HG02943 (cell line): ENCODE results near the gene PPIL6.

Experiments used
- ATAC-seq: cut with Tn5 transposase; IDR thresholded peaks from one replicate; pipeline ENCODE4 v1.9.1; 2021; ENCODE audit warnings: mild to moderate bottlenecking, low read depth, moderate library complexity; ENCODE audit not compliant: unreplicated experiment

PPIL6 gene

DNA sequence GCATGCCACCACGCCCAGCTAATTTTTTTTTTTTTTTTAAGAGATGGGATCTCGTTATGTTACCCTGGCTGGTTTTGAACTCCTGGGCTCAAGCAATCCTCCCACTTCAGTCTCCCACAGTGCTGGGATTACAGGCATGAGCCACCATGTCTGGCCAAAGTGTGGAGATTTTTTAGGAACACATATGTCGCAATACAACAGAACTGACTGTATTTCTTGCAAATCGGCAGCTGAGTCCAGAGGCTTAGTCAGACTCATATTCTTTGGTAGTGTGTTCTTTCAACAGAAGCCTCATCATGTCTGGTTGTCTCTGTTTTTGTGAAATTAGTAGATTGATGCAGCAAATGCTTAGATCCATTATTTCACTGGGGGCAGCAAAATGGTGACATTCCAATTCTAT lies 34.2 kb downstream of the PPIL6 start:
- ATAC-seq, result no peak

DNA sequence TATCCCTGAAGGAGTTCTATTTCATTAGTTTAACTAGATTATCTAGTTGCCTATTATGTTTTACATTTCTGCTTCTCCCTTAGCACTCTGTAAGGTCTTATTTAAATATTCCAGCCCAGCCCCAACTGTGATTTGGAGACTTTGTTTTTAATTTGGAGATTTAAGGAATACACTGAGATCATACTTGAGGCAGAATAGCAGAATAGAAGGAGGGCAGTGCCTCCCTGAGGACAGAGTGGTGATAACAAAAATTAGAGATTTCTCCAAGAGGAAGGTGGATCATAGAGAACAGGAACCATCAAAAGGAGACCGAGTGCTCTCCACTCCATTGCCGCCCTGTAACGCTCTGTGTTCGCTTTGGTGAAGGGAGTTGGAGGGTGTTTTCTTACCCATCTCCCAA lies 43.4 kb downstream of the PPIL6 start:
- no peak for ATAC-seq

DNA sequence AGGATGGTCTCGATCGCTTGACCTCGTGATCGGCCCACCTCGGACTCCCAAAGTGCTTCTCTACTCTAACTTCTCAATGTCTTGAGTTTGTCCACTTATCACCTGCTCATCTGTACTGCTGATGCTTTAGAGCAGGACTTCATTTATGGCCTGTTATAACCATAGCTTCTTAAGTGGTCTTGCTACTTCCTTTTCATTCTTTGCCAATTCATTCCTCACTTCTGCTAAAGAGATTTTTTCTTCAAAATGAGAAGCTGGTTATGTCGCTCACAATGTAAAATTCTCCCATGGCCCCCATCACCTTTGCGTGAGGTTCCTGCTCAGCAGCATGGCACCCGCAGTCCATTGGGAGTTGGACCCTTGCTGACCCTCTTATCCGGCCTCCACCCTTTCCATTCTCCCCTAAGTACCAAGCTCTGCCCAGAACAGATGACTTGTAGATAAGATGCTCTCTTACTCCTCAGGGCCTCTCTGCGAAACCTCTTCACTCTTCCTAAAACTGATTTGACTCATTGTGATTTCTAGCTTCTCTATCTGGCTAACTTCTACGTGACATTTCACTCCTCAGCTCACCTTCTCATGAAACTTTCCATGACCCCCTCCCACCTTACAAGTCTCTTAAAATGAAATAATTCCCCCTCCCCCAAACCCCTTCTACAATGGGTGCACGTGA lies 44.2 kb downstream of the PPIL6 start:
- ATAC-seq, result no peak

DNA sequence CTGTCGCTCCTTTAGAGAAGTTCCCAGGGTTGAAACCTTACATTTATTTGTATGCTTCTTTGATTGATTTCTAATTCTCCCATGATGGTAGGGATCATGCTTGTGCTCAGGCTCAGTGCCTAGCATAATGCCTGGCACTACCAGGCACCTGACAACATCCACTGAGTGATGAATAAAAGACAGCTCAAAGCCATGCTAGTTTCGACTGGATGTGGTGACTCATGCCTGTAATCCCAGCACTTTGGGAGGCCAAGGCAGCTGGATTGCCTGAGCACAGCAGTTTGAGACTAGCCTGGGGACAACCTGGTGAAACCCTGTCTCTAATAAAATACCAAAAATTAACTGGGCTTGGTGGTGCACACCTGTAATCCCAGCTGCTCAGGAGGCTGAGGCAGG lies 46.5 kb downstream of the PPIL6 start:
- no peak for ATAC-seq

DNA sequence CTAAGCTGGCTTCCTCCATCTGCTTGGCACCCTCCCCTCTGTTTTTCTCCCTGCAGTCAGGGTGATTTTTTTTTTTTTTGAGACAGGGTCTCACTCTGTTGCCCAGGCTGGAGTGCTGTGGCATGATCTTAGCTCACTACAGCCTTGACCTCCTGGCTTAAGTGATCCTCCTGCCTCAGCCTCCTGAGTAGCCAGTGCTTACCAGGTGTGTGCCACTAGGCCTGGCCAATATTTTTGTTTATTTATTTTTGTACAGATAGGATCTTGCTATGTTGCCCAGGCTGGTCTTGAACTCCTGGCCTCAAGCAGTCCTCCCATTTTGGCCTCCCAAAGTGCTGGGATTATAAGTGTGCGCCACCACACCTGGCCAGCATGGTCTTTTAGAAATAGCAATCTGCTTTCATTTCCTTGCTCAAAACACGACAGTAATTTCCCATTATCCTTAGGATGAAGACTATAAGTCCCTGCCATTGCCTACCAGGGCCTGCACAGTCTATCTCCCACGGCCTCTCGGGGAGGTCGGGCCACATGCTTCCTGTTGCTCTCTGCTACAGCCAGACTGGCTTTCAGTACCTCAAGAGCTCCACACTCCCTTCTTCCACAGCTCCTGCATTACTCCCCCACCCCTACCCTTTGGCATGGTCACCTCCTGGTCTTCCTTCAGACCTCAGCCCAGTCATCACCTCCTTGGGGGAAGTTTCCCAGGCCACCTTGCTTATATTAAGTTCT lies 47.1 kb downstream of the PPIL6 start:
- ATAC-seq, result no peak

DNA sequence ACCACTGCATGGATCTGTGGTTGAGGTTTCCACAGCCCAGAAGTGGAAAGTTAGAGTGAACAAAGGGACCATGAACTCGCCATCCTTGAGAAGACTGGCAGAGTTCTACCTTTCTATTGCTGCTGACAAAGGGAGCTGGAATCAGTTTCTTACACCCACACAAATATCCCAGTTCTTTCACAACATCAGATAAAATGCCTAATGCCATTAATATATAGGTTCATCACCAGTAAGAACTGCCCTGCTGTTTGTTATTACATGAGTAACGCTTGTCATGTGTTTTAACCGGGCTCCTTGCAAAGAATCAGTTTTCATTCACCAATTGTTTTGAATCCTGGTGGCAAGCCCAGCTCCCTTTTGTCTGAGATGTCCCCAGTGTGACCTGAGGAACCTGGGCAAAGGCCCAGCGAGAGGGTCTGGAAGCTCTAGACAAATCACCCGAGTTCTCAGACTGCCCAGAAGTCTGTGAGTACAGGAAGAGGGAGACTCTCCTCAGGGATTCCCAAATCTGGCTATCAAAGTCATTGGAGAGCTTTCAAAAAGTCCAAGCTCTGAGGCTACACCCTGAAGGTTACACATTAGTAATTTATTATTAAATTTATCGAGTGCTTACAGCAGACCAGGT lies 50.7 kb downstream of the PPIL6 start:
- ATAC-seq, result no peak

DNA sequence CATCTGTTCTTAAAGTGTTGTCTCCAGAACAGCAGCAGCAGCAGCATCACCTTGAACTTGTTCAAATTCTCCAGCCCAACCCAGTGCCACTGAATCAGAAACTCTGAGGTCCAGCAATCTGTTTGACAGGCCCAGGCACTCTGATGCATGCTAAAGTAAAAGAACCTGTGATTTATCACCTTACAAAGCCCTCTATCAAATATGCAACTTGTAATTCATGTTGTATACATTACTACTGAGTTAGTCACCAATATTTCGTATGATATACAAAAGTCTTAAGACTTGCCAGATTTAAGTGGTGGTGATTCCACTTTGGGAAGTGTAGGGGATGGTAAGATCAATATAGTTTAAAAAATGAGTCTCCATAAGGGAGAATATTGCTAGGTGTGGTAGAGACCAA lies 52.2 kb downstream of the PPIL6 start:
- ATAC-seq, result no peak

DNA sequence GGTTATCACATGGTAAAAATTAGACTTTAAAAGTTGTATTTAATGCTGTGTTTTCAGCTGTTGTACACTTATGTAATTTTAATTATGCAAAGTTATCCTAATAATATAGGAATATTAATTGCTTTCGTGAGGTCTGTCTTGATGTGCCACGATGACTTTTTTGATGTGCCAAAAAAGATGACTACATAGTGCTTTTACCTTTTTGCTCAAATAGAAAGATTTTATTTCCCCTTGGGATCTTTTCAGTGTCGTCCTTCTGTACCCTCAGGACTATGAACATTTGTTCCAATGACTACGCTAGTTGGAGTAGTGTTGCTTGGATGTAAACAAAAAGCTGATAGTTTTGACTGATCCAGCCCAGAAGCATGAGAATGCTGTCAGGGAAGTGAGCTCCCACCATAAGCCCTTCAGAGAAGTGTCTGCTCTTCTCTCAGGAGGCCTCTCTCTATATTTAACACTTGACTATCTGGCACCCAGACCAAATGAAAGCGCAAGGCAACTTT lies 56.9 kb downstream of the PPIL6 start:
- no peak for ATAC-seq

DNA sequence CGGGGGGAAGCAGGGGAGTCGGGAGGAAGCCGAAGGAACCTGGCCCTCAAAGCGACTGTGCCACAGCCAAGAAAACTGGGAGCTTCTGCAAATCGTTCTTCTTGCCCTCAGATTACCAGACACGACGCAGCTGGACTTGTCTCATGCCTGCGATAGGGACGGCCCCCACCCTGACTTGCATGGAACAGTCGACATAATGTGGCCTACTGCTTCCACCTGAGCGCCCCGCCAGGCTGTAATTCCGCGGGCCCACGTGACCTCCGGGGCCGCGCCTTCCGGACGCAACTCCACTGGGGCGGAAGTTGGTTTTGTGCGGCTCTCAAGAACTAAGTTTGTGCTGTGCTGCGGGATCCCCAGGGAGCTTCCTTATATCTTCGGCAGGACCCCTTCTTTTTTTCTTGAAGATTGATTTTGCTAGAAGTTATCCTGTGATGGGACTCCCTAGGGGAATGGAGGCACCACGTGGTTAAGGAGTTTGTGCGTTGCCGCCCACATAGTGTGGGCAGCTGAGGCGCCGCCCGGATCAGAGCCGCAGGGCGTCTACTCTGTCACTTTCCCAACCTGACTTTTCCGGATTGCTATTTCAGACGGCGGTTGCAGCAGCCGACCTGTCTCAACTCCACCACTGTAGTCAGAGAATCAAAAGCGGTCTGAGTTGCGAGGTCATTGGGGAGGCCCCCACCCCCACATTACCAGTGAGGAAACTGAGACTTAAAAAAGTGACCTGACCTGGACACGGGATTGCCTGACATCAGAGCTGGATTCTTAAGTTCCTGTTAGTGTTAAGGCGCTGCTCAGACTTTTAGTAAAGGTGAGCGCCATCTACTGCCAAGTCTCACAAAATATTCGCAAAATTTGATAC lies 57.6 kb downstream of the PPIL6 start:
- ATAC-seq, result peak; percentile 75

DNA sequence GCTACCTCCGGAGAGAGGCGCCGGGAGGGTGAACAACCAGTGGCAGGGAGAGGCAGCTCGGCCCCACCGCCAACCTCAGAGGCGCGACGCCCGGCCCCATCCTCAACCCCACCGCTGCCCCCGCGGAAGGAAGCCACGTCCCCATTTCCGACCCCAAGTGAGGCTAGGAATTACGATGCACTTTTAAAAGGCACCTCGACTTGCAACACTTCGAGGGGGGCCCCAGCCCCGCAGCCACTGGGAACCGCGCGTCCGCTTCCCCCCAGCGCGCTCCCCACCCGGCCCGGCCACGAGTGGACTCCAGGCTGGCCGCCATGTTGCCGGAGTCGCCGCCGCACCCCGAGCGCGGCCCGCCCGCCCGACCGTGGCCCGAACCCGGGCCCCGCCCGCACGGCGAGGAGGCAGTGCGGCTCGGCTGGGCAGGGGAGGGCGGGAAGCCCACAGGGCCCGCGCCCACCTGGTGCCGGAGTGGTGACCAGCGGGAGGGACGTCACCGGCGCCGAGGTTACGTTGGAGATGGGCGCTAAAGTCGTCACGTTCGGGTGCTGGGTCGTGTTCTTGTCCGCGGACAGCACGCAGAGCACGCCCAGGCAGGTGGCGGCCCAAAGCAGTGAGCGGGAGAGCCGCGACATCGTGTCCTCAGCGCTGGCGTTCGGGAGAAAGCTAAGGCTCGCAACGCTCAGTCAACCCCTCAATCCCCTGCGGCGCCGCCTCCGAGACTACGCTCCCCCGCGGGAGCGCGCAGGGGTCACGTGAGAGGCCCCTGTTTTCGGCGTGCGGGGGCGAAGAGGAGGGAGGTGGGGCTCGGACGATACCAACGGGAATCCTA lies 58.5 kb downstream of the PPIL6 start, which contains the start of gene CD164:
TSS of gene CD164 (minus strand) at position 721 of the 829 bp plus-strand sequence. CDS start at position 632, 89 bp downstream.
- ATAC-seq, result peak; percentile 50

DNA sequence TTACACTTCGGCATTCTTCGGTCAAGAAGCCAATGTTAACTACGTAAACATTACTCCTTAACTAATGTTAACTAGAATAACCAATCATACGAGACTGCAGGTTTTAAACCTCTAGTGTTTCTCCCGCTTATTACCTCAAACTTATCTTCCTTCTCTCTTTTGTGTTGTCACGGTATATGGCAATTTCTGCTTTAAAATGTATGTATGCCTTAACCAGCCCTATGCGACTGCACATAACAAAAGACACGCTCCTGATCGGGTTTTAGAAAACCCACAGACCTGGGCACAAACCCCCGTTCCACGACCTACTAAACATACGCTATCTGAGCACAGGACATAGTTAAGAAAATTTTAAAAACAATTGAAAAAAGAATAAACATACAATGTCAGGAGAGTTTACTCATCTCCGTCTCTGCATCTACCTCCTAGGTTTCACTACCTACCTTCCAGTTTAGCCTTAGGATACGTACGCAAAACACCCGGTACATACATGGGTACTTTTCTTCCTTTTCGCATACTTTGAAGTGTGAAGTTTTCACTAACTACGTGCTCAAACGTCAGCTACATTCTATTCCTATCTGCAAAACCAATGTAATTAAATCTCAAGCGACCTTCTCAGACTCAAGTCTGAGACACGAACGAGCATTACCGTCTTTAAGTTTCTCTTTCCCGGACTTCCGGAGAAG lies 59.2 kb downstream of the PPIL6 start:
- no peak for ATAC-seq

DNA sequence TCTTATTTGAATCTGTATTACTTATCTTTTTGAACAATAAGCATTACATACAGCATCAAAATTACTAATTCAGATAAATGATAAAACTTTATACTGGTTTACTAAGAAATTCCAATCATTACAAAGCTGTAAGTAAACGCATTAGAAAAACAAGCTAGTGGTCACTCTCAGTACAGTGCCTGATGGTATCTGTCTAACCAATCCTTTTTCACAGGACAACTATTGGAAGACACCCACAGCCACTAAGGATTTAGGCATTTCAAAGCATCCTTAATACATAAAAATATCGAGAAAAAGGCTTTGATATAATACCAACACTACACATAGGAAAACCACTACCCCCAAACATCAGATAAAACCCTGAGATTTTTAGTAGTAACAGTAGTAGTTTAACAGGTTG lies 60.7 kb downstream of the PPIL6 start:
- ATAC-seq, result no peak

DNA sequence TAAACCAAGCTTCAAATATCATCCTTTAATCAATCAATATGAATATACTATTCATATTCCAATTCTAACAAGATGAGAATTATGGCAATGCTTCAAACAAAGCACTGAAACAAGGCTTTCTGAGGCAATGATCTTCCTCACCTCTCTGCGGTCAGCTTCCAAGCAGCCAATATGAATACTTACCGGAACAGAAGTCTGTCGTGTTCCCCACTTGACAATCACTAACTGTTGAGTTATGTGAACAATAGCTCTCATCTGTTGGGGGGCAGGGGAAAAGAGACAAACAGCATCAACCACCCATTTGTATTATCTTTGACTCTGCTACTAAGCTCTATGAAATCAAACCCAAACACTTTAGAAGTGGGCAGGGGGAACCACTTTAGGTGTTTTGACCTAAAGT lies 62.7 kb downstream of the PPIL6 start:
- ATAC-seq, result no peak

DNA sequence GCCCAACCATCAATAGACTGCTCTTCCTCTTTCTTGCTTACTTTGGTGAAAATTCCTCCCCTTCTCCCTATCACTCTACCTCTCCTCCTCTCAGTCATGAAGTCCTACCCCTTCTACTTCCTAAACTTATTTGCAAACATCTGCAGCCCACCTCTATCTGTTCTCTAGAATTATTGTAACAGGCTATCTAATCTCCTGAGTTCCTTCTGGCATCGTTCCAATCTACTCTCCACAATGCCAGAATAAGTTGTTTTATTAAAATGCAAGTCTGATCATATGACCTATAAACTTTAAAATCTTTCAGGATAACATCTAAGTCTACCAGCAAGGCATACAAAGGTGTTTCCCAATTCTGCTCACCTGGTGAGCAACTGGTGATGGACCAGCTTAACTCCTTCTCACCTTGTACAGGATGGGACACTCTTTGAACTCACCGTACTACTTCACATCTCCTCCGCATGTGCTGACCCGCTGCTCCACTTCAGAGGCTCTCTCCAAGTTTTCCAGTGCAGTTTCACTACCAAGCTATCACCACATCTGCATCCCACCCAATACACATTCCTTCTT lies 66.0 kb downstream of the PPIL6 start:
- ATAC-seq, result no peak

DNA sequence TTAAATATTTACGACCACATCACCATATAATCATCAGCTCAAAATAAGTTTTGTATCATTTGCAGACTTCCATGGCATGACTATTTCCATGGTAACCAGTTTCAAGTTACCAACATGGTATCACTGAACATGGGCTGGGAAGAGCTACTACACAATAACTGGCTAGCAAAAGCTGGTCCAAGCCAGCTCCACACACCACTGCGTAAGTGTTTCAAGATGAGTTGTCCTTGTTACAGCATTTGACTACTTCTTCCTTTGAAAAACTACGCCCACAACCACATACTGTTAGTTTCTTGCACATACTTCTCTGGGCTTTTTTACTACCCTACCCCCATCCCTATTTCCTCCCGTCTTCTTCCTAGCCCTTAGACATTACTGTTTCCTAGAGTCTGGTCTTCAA lies 66.7 kb downstream of the PPIL6 start:
- ATAC-seq, result peak; percentile 93

DNA sequence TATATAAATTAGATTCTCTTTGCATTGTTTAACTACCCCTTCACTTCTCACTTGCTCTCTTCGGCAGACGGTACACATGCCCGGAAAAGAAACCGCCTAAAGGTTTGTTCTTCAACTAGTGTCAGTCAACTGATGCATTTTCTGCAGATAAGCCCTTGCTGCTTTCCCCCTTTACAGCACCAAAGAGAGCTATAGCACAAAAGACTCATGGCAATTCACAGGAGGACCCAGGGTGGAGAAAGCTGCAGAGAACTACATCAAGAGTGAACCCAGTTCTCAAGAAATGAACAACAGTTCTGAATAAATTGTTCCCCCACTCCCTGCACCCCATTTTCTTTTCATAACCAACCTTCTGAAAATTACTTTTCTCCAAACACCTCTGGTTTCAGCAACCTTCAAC lies 67.1 kb downstream of the PPIL6 start:
- ATAC-seq, result peak; percentile 11

DNA sequence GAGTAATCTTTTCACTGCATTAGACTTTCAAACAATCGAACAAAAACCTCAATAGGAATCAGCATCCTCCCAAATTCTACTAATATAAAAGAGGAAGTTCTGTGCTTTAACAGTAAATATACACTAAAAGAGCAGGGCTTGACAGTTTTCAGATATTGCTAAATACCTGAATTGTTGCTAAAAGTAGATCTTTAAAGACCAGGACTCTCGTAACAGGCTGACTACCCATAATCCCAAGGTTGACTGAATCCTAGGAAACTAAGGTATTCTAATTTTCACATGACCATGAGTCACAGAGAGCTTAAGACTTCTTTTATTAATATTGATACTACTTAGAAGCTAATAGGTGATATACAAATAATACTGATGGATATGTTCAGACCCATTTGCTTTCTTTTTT lies 68.3 kb downstream of the PPIL6 start:
- ATAC-seq, result no peak

DNA sequence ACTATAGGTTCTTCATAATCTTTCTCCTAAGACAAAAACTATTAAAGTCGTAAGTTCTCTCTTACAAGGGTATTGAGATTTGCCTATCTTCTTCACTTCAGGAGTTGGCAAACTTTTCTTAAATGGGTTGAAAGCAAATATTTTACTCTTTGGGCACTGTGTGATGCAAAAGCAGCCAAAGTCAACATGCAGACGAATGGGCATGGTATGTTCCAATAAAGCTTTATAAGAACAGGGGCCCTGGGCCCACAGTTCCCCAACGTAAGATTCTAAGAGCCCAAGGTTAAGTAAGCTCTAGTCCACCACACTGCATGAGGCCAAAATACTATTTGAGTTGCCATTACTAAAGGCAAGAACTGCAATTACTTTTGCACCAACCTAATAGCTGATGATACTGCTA lies 69.6 kb downstream of the PPIL6 start:
- no peak for ATAC-seq

DNA sequence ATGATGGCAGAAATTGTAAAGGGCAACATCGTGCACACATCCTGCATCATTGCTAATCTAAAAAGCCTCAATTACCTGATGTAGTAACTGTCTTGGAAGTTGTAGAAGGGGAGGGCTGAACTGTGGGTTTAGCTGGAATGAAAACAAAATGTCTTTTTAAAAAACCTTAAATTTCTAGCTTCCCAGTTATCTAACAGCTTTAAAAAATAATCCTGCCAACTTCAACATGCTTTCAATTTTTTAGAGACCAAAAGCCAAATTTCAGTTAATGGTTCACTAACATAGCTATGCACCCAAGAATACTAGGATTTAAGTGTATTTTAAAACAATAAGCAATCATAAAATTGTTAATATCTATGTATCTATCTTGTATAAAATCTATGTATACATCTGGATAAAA lies 70.1 kb downstream of the PPIL6 start:
- no peak for ATAC-seq
